HepG2 (cell line): Measurements from ENCODE around the gene CDYL. TPM values are rescaled to one million over a fixed set of nuclear protein-coding genes. Genes with fewer than 3 reads are reported as not detected.

Source experiments
- ATAC-seq: fragments of 200-7000 bp; cut with Tn5 transposase; 3 replicates; pipeline ENCODE4 v1.9.1; 2020; ENCODE audit warnings: mild to moderate bottlenecking, moderate library complexity
- BruUV-seq: library from RNA; stranded (reverse); fragments of 400-500 nt; replicated peaks from 2 replicates; lab custom pipeline; 2021; lab: Mats Ljungman, UMichigan
- CTCF ChIA-PET: fragments of 300-600 bp; formaldehyde crosslinking; extraction: SDS; loops from one replicate; lab custom pipeline; 2021; ENCODE audit warnings: low total read pairs, inconsistent platforms, low intra/inter-chr PET ratio; lab: Yijun Ruan, JAX
- POLR2A ChIA-PET: fragments of 350-600 bp; sonication (Branson Sonifier 250); formaldehyde crosslinking; loops from one replicate; lab custom pipeline; 2020; ENCODE audit warnings: antibody characterized with exemption, inconsistent platforms; lab: Yijun Ruan, JAX
- DNase-seq: peaks from one replicate; pipeline ENCODE4 v3.0.0-alpha.2; 2015; ENCODE audit warnings: low spot score
- FAIRE-seq: peaks from 3 replicates; lab custom pipeline; 2011; peaks lifted over from hg19 to GRCh38; lab: Jason Lieb, UNC
- H2AFZ ChIP-seq: one replicate; pipeline ENCODE4 v1.6.1; 2011; ENCODE audit warnings: low read length, inconsistent platforms
- H3K27ac ChIP-seq: fragments of 300-600 bp; 3 replicates; pipeline ENCODE4 v1.8.0; 2011; ENCODE audit warnings: mixed run types, mild to moderate bottlenecking, mixed read lengths, low read length, inconsistent platforms; ENCODE audit not compliant: insufficient read depth; ENCODE audit errors: extremely low read length
- H3K27me3 ChIP-seq, 2 experiments: fragments of 200-600 bp in 1 of 2; 2 replicates in 1 of 2; 3 replicates in 1 of 2; pipeline versions ENCODE4 v1.6.0 to v1.8.0; 2011; ENCODE audit warnings: low read length in 2 of 2, mild to moderate bottlenecking in 2 of 2, moderate library complexity in 2 of 2, inconsistent platforms in 1 of 2; ENCODE audit not compliant: insufficient read depth in 2 of 2, control insufficient read depth in 1 of 2
- H3K36me3 ChIP-seq, 2 experiments: fragments of 200-600 bp in 1 of 2; replicated peaks in 1 of 2; 2 replicates in 1 of 2; 3 replicates in 1 of 2; pipeline versions ENCODE4 v1.5.1 to v1.8.0; 2011; ENCODE audit warnings: low read length in 2 of 2, inconsistent platforms in 1 of 2; ENCODE audit not compliant: insufficient read depth in 2 of 2, control insufficient read depth in 1 of 2
- H3K4me1 ChIP-seq: 2 replicates; pipeline ENCODE4 v1.5.1; 2012; ENCODE audit warnings: low read length, inconsistent platforms; ENCODE audit not compliant: insufficient read depth
- H3K4me2 ChIP-seq: 2 replicates; pipeline ENCODE4 v1.6.0; 2011; ENCODE audit warnings: low read depth, low read length, inconsistent platforms
- H3K4me3 ChIP-seq, 3 experiments: fragments of 200-600 bp in 1 of 3; sonication (generic), shearing (Covaris generic) in 1 of 3; replicated peaks in 1 of 3; 2 replicates each; pipeline ENCODE4 v1.5.1; 2011 to 2016; ENCODE audit warnings: low read length in 3 of 3, inconsistent platforms in 2 of 3, low read depth in 2 of 3, mild to moderate bottlenecking in 2 of 3, control low read depth in 1 of 3, mixed read lengths in 1 of 3; ENCODE audit not compliant: insufficient read depth in 1 of 3
- H3K79me2 ChIP-seq: one replicate; pipeline ENCODE4 v1.6.1; 2011; ENCODE audit warnings: low read length, inconsistent platforms; ENCODE audit not compliant: insufficient read depth
- H3K9ac ChIP-seq: 2 replicates; pipeline ENCODE4 v1.6.0; 2011; ENCODE audit warnings: mild to moderate bottlenecking, low read depth, low read length, inconsistent platforms; ENCODE audit not compliant: insufficient read depth
- H3K9me3 ChIP-seq: 2 replicates; pipeline ENCODE4 v1.5.1; 2012; ENCODE audit warnings: mild to moderate bottlenecking, low read length
- H4K20me1 ChIP-seq: 2 replicates; pipeline ENCODE4 v1.6.0; 2011; ENCODE audit warnings: inconsistent platforms, mild to moderate bottlenecking, low read length, moderate library complexity; ENCODE audit not compliant: insufficient read depth
- ETV6 ChIP-seq: sonication (generic); formaldehyde crosslinking; conservative IDR thresholded peaks from 2 replicates; pipeline ENCODE4 v1.4.0; 2020; ENCODE audit warnings: missing genetic modification reagents
- HNRNPK ChIP-seq: fragments of 200-400 bp; formaldehyde crosslinking; IDR thresholded peaks from 2 replicates; pipeline ENCODE4 v1.6.1; 2018; ENCODE audit warnings: low read length, low read depth, moderate library complexity, mild to moderate bottlenecking; ENCODE audit not compliant: poor library complexity, severe bottlenecking
- HOXA5 ChIP-seq: sonication (generic); formaldehyde crosslinking; IDR thresholded peaks from 2 replicates; pipeline ENCODE4 v1.4.0; 2020; ENCODE audit warnings: missing genetic modification reagents
- KLF16 ChIP-seq, 2 experiments: sonication (generic) in 1 of 2; formaldehyde crosslinking in 1 of 2; IDR thresholded peaks; 2 replicates each; pipeline versions ENCODE4 v1.6.1 to v1.8.0; 2016 to 2023; ENCODE audit warnings: missing genetic modification reagents in 2 of 2, missing compliant biosample characterization in 1 of 2
- KMT2B ChIP-seq: IDR thresholded peaks from 2 replicates; pipeline ENCODE4 v1.6.1; 2016; ENCODE audit warnings: missing genetic modification reagents, missing compliant biosample characterization
- SETDB1 ChIP-seq: sonication (generic); formaldehyde crosslinking; IDR thresholded peaks from 2 replicates; pipeline ENCODE4 v1.5.1; 2020; ENCODE audit warnings: missing genetic modification reagents, mild to moderate bottlenecking, borderline replicate concordance
- ZC3H13 ChIP-seq: sonication (generic); formaldehyde crosslinking; IDR thresholded peaks from 2 replicates; pipeline ENCODE4 v1.8.1; 2023; ENCODE audit warnings: mild to moderate bottlenecking, missing genetic modification reagents, moderate library complexity
- ZFX ChIP-seq: sonication (generic); formaldehyde crosslinking; IDR thresholded peaks from 2 replicates; pipeline ENCODE4 v1.4.0; 2020; ENCODE audit warnings: mild to moderate bottlenecking, low read depth, missing genetic modification reagents, moderate library complexity
- ZNF18 ChIP-seq: sonication (generic); formaldehyde crosslinking; IDR thresholded peaks from 2 replicates; pipeline ENCODE4 v1.8.0; 2022; ENCODE audit warnings: mild to moderate bottlenecking, missing genetic modification reagents; ENCODE audit not compliant: insufficient replicate concordance
- ZNF570 ChIP-seq: sonication (generic); formaldehyde crosslinking; IDR thresholded peaks from 2 replicates; pipeline ENCODE4 v1.4.0; 2020; ENCODE audit warnings: mild to moderate bottlenecking, missing genetic modification reagents, borderline replicate concordance
- ZSCAN29 ChIP-seq: sonication (generic); formaldehyde crosslinking; conservative IDR thresholded peaks from 2 replicates; pipeline ENCODE4 v1.4.0; 2020; ENCODE audit warnings: mild to moderate bottlenecking, missing genetic modification reagents
- WGBS: methylation state at CpG from one replicate; pipeline ENCODE4 v1.1.6; 2017; ENCODE audit warnings: low lambda C conversion rate; 5-methylcytosine and 5-hydroxymethylcytosine counted together
- in situ Hi-C: cut with HindIII; loops from 2 replicates; pipeline ENCODE4 v1.10.0; 2017; ENCODE audit warnings: low pct_unique_long_range_greater_than_20kb; ENCODE audit not compliant: extremely low pct_ligation_motif_present
- intact Hi-C: fragments of 100-400 bp; cut with micrococcal nuclease; formaldehyde crosslinking; loops from one replicate; pipeline ENCODE4 v1.10.0; 2022; ENCODE audit not compliant: unreplicated experiment
- polyA plus RNA-seq, 8 experiments: library from polyadenylated mRNA; depleted of rRNA in 3 of 8; stranded (reverse) in 7 of 8; unstranded in 1 of 8; fragments of >200 nt; fragmentation: Illumina TruSeq in 4 of 8; extraction: Trizol in 4 of 8; gene quantifications; 2 replicates each; pipeline versions ENCODE4 v1.2.1 to v1.2.3, GENCODE V29; 2011 to 2016; ENCODE audit warnings: low read depth in 4 of 8, missing spikeins in 1 of 8, mixed read lengths in 1 of 8; ENCODE audit not compliant: insufficient read depth in 1 of 8
- total RNA-seq, 5 experiments: library from RNA; depleted of rRNA; stranded (reverse); fragments of >200 nt; fragmentation: Illumina TruSeq; extraction: Trizol; gene quantifications; 2 replicates each; pipeline ENCODE4 v1.2.3, GENCODE V29; 2016; ENCODE audit warnings: low read depth in 1 of 5
- TF ChIP-seq, protein P1 (sequence below): sonication (generic); formaldehyde crosslinking; IDR thresholded peaks from 2 replicates; pipeline ENCODE4 v1.5.1; 2020; ENCODE audit warnings: mild to moderate bottlenecking, missing genetic modification reagents, moderate library complexity
- TF ChIP-seq, protein P2 (sequence below): sonication (generic); formaldehyde crosslinking; IDR thresholded peaks from 2 replicates; pipeline ENCODE4 v1.5.0; 2020; ENCODE audit warnings: missing genetic modification reagents
- TF ChIP-seq, protein P3 (sequence below): IDR thresholded peaks from 2 replicates; pipeline ENCODE4 v1.6.1; 2016; ENCODE audit warnings: low read depth, control low read depth

CDYL gene
- total and polyA plus RNA-seq, 2 of the 13 experiments (the other 11 are each of a cell fraction or from before 2014, with no cell fraction given) = 22.8 to 105 TPM

DNA sequence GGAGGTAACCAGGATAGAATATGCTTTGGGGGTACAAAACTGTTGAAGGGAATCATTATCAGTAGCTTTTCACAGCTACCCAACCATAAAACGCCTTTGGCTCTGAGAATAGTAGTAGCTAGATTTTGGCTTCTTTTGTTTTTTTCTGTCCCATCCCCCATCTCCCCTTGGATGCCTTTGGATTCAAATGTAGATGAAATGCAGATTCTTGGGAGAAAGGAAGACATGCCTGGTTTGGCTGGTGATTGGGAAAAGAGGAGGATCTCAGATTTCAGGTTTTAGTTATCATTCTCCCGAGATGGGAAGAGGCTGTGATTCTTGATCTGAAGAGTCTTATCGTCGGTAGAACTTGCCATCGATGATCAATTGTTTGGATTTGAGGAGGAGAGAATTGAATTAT lies 3.5 kb upstream of the CDYL start (continued):
- TF ChIP-seq, protein P1, sequence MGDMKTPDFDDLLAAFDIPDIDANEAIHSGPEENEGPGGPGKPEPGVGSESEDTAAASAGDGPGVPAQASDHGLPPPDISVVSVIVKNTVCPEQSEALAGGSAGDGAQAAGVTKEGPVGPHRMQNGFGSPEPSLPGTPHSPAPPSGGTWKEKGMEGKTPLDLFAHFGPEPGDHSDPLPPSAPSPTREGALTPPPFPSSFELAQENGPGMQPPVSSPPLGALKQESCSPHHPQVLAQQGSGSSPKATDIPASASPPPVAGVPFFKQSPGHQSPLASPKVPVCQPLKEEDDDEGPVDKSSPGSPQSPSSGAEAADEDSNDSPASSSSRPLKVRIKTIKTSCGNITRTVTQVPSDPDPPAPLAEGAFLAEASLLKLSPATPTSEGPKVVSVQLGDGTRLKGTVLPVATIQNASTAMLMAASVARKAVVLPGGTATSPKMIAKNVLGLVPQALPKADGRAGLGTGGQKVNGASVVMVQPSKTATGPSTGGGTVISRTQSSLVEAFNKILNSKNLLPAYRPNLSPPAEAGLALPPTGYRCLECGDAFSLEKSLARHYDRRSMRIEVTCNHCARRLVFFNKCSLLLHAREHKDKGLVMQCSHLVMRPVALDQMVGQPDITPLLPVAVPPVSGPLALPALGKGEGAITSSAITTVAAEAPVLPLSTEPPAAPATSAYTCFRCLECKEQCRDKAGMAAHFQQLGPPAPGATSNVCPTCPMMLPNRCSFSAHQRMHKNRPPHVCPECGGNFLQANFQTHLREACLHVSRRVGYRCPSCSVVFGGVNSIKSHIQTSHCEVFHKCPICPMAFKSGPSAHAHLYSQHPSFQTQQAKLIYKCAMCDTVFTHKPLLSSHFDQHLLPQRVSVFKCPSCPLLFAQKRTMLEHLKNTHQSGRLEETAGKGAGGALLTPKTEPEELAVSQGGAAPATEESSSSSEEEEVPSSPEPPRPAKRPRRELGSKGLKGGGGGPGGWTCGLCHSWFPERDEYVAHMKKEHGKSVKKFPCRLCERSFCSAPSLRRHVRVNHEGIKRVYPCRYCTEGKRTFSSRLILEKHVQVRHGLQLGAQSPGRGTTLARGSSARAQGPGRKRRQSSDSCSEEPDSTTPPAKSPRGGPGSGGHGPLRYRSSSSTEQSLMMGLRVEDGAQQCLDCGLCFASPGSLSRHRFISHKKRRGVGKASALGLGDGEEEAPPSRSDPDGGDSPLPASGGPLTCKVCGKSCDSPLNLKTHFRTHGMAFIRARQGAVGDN (CRISPR knock-in tag) = no peak
- TF ChIP-seq SETDB1 (CRISPR knock-in tag) (no peak), ETV6 (CRISPR knock-in tag) (no peak)
- TF ChIP-seq, protein P2, sequence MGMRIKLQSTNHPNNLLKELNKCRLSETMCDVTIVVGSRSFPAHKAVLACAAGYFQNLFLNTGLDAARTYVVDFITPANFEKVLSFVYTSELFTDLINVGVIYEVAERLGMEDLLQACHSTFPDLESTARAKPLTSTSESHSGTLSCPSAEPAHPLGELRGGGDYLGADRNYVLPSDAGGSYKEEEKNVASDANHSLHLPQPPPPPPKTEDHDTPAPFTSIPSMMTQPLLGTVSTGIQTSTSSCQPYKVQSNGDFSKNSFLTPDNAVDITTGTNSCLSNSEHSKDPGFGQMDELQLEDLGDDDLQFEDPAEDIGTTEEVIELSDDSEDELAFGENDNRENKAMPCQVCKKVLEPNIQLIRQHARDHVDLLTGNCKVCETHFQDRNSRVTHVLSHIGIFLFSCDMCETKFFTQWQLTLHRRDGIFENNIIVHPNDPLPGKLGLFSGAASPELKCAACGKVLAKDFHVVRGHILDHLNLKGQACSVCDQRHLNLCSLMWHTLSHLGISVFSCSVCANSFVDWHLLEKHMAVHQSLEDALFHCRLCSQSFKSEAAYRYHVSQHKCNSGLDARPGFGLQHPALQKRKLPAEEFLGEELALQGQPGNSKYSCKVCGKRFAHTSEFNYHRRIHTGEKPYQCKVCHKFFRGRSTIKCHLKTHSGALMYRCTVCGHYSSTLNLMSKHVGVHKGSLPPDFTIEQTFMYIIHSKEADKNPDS = no peak

GRCh38 chr6:4773181-4773580 lies 3.0 kb upstream of the CDYL start:
- in situ Hi-C loops = no loop called here
- H3K9ac ChIP-seq = no peak overlapping the region
- no TSS peak for BruUV-seq
- H3K4me3 ChIP-seq = no peak overlapping the region
- intact Hi-C loops = no loop called here
- no peak for DNase-seq
- CTCF ChIA-PET = no interaction called here
- H3K9me3 ChIP-seq = peaks cover 6% of the 10 kb centered on the region
- WGBS = 23% methylated on average over 7 of the region's 7 CpGs
- no peaks in the 10 kb centered on the region for H4K20me1 ChIP-seq
- H3K27ac ChIP-seq = no peak overlapping the region
- peaks cover 21% of the 10 kb centered on the region for H3K4me1 ChIP-seq
- no peak for FAIRE-seq
- peaks cover 0 to 52% of the 10 kb centered on the region in 2 experiments; a peak in 4 of 5 replicates for H3K27me3 ChIP-seq
- no peak overlapping the region for H2AFZ ChIP-seq
- no peaks in the 10 kb centered on the region for H3K36me3 ChIP-seq
- ATAC-seq = no peak
- H3K4me2 ChIP-seq = no peak overlapping the region
- H3K79me2 ChIP-seq = peaks cover 12% of the 10 kb centered on the region
- POLR2A ChIA-PET = no interaction called here
- TF ChIP-seq HNRNPK = no peak
- TF ChIP-seq, protein P3, sequence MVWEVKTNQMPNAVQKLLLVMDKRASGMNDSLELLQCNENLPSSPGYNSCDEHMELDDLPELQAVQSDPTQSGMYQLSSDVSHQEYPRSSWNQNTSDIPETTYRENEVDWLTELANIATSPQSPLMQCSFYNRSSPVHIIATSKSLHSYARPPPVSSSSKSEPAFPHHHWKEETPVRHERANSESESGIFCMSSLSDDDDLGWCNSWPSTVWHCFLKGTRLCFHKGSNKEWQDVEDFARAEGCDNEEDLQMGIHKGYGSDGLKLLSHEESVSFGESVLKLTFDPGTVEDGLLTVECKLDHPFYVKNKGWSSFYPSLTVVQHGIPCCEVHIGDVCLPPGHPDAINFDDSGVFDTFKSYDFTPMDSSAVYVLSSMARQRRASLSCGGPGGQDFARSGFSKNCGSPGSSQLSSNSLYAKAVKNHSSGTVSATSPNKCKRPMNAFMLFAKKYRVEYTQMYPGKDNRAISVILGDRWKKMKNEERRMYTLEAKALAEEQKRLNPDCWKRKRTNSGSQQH = no peak
- no peak for TF ChIP-seq ZSCAN29
- TF ChIP-seq ZNF18 (CRISPR knock-in tag) = no peak
- TF ChIP-seq KMT2B (CRISPR knock-in tag) = no peak
- no peak for TF ChIP-seq HOXA5 (CRISPR knock-in tag)
- TF ChIP-seq ZFX (CRISPR knock-in tag) = no peak
- TF ChIP-seq ZNF570 (CRISPR knock-in tag) = no peak
- TF ChIP-seq KLF16 (CRISPR knock-in tag; IDR thresholded peaks at IDR 0.05) = no peak
- TF ChIP-seq ZC3H13 (CRISPR knock-in tag) = no peak
